Panc1 (cell line): Measurements from ENCODE around the gene GCNA. TPM values are rescaled to one million over a fixed set of nuclear protein-coding genes. Genes with fewer than 3 reads are reported as not detected.

Experiments
- ATAC-seq: fragments of 200-7000 bp; cut with Tn5 transposase; 2 replicates; pipeline ENCODE4 v1.9.1; 2020; ENCODE audit warnings: mild to moderate bottlenecking, moderate library complexity
- BruUV-seq: library from RNA; stranded (reverse); fragments of 400-500 nt; replicated peaks from 2 replicates; lab custom pipeline; 2021; lab: Mats Ljungman, UMichigan
- CTCF ChIA-PET: fragments of 300-600 bp; sonication (Branson Sonifier 250); formaldehyde crosslinking; loops from one replicate; lab custom pipeline; 2022; ENCODE audit warnings: antibody characterized with exemption; lab: Charles Lee
- POLR2A ChIA-PET: fragments of 300-600 bp; sonication (Branson Sonifier 250); formaldehyde crosslinking; loops from one replicate; lab custom pipeline; 2022; ENCODE audit warnings: antibody characterized with exemption; lab: Charles Lee
- DNase-seq: peaks from one replicate; pipeline ENCODE4 v3.0.0-alpha.2; 2010; ENCODE audit warnings: low read depth, low spot score
- H3K27ac ChIP-seq: 2 replicates; pipeline ENCODE4 v1.5.1; 2011; ENCODE audit warnings: mild to moderate bottlenecking, low read length, inconsistent platforms
- H3K27me3 ChIP-seq: fragments of 200-500 bp; sonication (Bioruptor generic); 2 replicates; pipeline ENCODE4 v1.6.0; 2014; ENCODE audit warnings: low read length, inconsistent platforms; ENCODE audit not compliant: control insufficient read depth, insufficient read depth
- H3K36me3 ChIP-seq: fragments of 200-500 bp; sonication (Bioruptor generic); 2 replicates; pipeline ENCODE4 v1.5.1; 2014; ENCODE audit warnings: inconsistent platforms, mild to moderate bottlenecking, low read length, moderate library complexity; ENCODE audit not compliant: control insufficient read depth, insufficient read depth
- H3K4me1 ChIP-seq: 2 replicates; pipeline ENCODE4 v1.5.1; 2011; ENCODE audit warnings: inconsistent platforms, mild to moderate bottlenecking, low read length, moderate library complexity; ENCODE audit not compliant: control insufficient read depth, insufficient read depth
- H3K4me3 ChIP-seq, 2 experiments: 2 replicates each; pipeline ENCODE4 v1.5.1; 2011 to 2012; ENCODE audit warnings: low read depth in 2 of 2, low read length in 2 of 2, mild to moderate bottlenecking in 2 of 2, inconsistent platforms in 1 of 2, moderate library complexity in 1 of 2
- H3K9me3 ChIP-seq: fragments of 200-500 bp; sonication (Bioruptor generic); 2 replicates; pipeline ENCODE4 v1.5.1; 2014; ENCODE audit warnings: low read depth, mild to moderate bottlenecking, inconsistent platforms, low read length, moderate library complexity; ENCODE audit not compliant: control insufficient read depth, insufficient read depth
- POLR2AphosphoS5 ChIP-seq: IDR thresholded peaks from 2 replicates; pipeline ENCODE4 v1.6.1; 2012; ENCODE audit warnings: mild to moderate bottlenecking, low read depth, low read length, moderate library complexity
- SIN3A ChIP-seq: IDR thresholded peaks from 2 replicates; pipeline ENCODE4 v1.6.1; 2012; ENCODE audit warnings: low read depth, mild to moderate bottlenecking, low read length, moderate library complexity, borderline replicate concordance; ENCODE audit not compliant: insufficient read depth
- TCF7L2 ChIP-seq: IDR thresholded peaks from 2 replicates; pipeline ENCODE4 v1.6.1; 2011; ENCODE audit warnings: mild to moderate bottlenecking, low read depth, low read length, inconsistent platforms
- in situ Hi-C: cut with HindIII; loops from 2 replicates; pipeline ENCODE4 v1.10.0; 2016; ENCODE audit warnings: low sequenced_read_pairs, low pct_unique_long_range_greater_than_20kb
- intact Hi-C: fragments of 100-400 bp; cut with micrococcal nuclease; formaldehyde crosslinking; loops from one replicate; pipeline ENCODE4 v1.10.0; 2022; ENCODE audit not compliant: unreplicated experiment
- total RNA-seq: library from RNA; stranded (reverse); gene quantifications from one replicate; pipeline ENCODE4 v1.2.1, GENCODE V29; 2021; ENCODE audit not compliant: unreplicated experiment
- TF ChIP-seq, protein P1 (sequence below): fragments of 450-650 bp; IDR thresholded peaks from 2 replicates; pipeline ENCODE4 v1.5.1; 2017; ENCODE audit warnings: mild to moderate bottlenecking
- TF ChIP-seq, protein P2 (sequence below), 2 experiments: IDR thresholded peaks; 2 replicates each; pipeline ENCODE4 v1.6.1; 2011 to 2012; ENCODE audit warnings: low read depth in 2 of 2, control low read depth in 1 of 2, low read length in 1 of 2, mild to moderate bottlenecking in 1 of 2, moderate library complexity in 1 of 2; ENCODE audit not compliant: insufficient read depth in 1 of 2

Gene GCNA
- total RNA-seq, 1 experiment from 2014 or later, result 4.0 TPM

DNA sequence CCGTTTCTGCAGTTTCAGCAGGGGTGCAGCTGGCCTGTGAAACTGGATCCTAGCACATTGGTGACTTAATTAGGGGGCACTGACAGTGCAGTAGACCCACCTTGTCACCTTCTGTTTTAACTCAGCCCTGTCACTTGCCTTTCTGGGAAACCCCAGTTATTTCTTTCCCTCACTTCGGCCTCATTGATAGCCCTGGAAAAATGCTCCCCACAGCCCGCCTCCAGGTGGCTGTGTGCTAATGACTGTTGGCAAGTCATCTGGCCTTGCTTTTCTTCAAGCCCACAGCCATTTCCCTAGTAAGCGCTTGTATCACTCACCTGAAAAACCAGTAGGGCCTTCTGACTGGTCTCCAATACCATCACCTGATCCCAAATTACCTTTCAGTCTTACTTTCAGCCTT is 36.8 kb downstream of the GCNA start:
- no TSS peak for BruUV-seq
- H3K4me3 ChIP-seq, result no peak overlapping the region
- intact Hi-C loops (no loop called here), in situ Hi-C loops (no loop called here)
- DNase-seq, result no peak
- POLR2A ChIA-PET, result no interaction called here
- CTCF ChIA-PET, result no interaction called here
- TF ChIP-seq, protein P1, sequence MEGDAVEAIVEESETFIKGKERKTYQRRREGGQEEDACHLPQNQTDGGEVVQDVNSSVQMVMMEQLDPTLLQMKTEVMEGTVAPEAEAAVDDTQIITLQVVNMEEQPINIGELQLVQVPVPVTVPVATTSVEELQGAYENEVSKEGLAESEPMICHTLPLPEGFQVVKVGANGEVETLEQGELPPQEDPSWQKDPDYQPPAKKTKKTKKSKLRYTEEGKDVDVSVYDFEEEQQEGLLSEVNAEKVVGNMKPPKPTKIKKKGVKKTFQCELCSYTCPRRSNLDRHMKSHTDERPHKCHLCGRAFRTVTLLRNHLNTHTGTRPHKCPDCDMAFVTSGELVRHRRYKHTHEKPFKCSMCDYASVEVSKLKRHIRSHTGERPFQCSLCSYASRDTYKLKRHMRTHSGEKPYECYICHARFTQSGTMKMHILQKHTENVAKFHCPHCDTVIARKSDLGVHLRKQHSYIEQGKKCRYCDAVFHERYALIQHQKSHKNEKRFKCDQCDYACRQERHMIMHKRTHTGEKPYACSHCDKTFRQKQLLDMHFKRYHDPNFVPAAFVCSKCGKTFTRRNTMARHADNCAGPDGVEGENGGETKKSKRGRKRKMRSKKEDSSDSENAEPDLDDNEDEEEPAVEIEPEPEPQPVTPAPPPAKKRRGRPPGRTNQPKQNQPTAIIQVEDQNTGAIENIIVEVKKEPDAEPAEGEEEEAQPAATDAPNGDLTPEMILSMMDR, result no peak
- TF ChIP-seq POLR2AphosphoS5 (no peak), SIN3A (no peak), TCF7L2 (no peak)
- TF ChIP-seq, protein P2, sequence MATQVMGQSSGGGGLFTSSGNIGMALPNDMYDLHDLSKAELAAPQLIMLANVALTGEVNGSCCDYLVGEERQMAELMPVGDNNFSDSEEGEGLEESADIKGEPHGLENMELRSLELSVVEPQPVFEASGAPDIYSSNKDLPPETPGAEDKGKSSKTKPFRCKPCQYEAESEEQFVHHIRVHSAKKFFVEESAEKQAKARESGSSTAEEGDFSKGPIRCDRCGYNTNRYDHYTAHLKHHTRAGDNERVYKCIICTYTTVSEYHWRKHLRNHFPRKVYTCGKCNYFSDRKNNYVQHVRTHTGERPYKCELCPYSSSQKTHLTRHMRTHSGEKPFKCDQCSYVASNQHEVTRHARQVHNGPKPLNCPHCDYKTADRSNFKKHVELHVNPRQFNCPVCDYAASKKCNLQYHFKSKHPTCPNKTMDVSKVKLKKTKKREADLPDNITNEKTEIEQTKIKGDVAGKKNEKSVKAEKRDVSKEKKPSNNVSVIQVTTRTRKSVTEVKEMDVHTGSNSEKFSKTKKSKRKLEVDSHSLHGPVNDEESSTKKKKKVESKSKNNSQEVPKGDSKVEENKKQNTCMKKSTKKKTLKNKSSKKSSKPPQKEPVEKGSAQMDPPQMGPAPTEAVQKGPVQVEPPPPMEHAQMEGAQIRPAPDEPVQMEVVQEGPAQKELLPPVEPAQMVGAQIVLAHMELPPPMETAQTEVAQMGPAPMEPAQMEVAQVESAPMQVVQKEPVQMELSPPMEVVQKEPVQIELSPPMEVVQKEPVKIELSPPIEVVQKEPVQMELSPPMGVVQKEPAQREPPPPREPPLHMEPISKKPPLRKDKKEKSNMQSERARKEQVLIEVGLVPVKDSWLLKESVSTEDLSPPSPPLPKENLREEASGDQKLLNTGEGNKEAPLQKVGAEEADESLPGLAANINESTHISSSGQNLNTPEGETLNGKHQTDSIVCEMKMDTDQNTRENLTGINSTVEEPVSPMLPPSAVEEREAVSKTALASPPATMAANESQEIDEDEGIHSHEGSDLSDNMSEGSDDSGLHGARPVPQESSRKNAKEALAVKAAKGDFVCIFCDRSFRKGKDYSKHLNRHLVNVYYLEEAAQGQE (IDR thresholded peaks at IDR 0.05; ENCODE audit: insufficient read depth in 1 of 2, low read depth in 2 of 2, low read length in 1 of 2), result no peak
- H3K9me3 ChIP-seq, result no peaks in the 10 kb centered on the region
- no peak overlapping the region for H3K27ac ChIP-seq
- ATAC-seq, result no peak
- H3K36me3 ChIP-seq, result no peaks in the 10 kb centered on the region; the same call in 1 of the 2 replicates
- no peaks in the 10 kb centered on the region for H3K4me1 ChIP-seq
- no peaks in the 10 kb centered on the region for H3K27me3 ChIP-seq

DNA sequence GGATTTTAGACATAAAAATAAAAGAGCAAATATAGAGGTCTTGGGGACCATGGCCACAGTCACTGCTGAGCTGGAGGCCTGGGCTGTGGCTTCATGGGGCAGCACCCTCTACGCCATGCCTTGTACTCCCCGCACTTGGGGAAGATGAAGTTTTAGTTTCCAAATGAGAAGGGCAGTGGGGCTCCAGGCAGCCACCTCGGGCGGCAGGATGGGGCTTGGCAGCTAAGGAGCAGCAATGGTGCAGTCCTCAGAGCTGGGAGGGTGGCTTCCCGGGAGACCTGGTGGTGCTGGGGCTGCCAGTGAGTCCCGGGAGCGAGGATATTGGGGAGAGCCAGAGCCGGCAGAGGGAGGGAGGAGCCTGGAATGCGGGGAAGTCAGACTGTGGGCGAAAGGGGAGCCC is 37.7 kb downstream of the GCNA start:
- ATAC-seq (no peak), DNase-seq (no peak)
- no peaks in the 10 kb centered on the region for H3K27me3 ChIP-seq
- TF ChIP-seq TCF7L2 (no peak), SIN3A (no peak), POLR2AphosphoS5 (no peak)
- TF ChIP-seq, protein P1, result no peak
- TF ChIP-seq, protein P2 (IDR thresholded peaks at IDR 0.05; ENCODE audit: insufficient read depth in 1 of 2, low read depth in 2 of 2, low read length in 1 of 2), result no peak
- no TSS peak for BruUV-seq
- no peak overlapping the region for H3K4me3 ChIP-seq
- H3K36me3 ChIP-seq, result no peaks in the 10 kb centered on the region; the same call in 1 of the 2 replicates
- no peaks in the 10 kb centered on the region for H3K4me1 ChIP-seq
- no peak overlapping the region for H3K27ac ChIP-seq
- in situ Hi-C loops, result no loop called here
- ChIA-PET POLR2A (no interaction called here), CTCF (no interaction called here)
- intact Hi-C loops, result no loop called here
- H3K9me3 ChIP-seq, result no peaks in the 10 kb centered on the region
